HepG2 (cell line): ENCODE measurements around the gene PCDHGA11. TPM values are rescaled to one million over a fixed set of nuclear protein-coding genes. Genes with fewer than 3 reads are reported as not detected.

Source experiments
- ATAC-seq: fragments of 200-7000 bp; cut with Tn5 transposase; 3 replicates; pipeline ENCODE4 v1.9.1; 2020; ENCODE audit warnings: mild to moderate bottlenecking, moderate library complexity
- BruUV-seq: library from RNA; stranded (reverse); fragments of 400-500 nt; replicated peaks from 2 replicates; lab custom pipeline; 2021; lab: Mats Ljungman, UMichigan
- CTCF ChIA-PET: fragments of 300-600 bp; formaldehyde crosslinking; extraction: SDS; loops from one replicate; lab custom pipeline; 2021; ENCODE audit warnings: low total read pairs, inconsistent platforms, low intra/inter-chr PET ratio; lab: Yijun Ruan, JAX
- POLR2A ChIA-PET: fragments of 350-600 bp; sonication (Branson Sonifier 250); formaldehyde crosslinking; loops from one replicate; lab custom pipeline; 2020; ENCODE audit warnings: antibody characterized with exemption, inconsistent platforms; lab: Yijun Ruan, JAX
- DNase-seq: peaks from one replicate; pipeline ENCODE4 v3.0.0-alpha.2; 2015; ENCODE audit warnings: low spot score
- FAIRE-seq: peaks from 3 replicates; lab custom pipeline; 2011; peaks lifted over from hg19 to GRCh38; lab: Jason Lieb, UNC
- H2AFZ ChIP-seq: one replicate; pipeline ENCODE4 v1.6.1; 2011; ENCODE audit warnings: low read length, inconsistent platforms
- H3K27ac ChIP-seq: fragments of 300-600 bp; 3 replicates; pipeline ENCODE4 v1.8.0; 2011; ENCODE audit warnings: mixed run types, mild to moderate bottlenecking, mixed read lengths, low read length, inconsistent platforms; ENCODE audit not compliant: insufficient read depth; ENCODE audit errors: extremely low read length
- H3K27me3 ChIP-seq, 2 experiments: fragments of 200-600 bp in 1 of 2; 2 replicates in 1 of 2; 3 replicates in 1 of 2; pipeline versions ENCODE4 v1.6.0 to v1.8.0; 2011; ENCODE audit warnings: low read length in 2 of 2, mild to moderate bottlenecking in 2 of 2, moderate library complexity in 2 of 2, inconsistent platforms in 1 of 2; ENCODE audit not compliant: insufficient read depth in 2 of 2, control insufficient read depth in 1 of 2
- H3K36me3 ChIP-seq, 2 experiments: fragments of 200-600 bp in 1 of 2; replicated peaks in 1 of 2; 2 replicates in 1 of 2; 3 replicates in 1 of 2; pipeline versions ENCODE4 v1.5.1 to v1.8.0; 2011; ENCODE audit warnings: low read length in 2 of 2, inconsistent platforms in 1 of 2; ENCODE audit not compliant: insufficient read depth in 2 of 2, control insufficient read depth in 1 of 2
- H3K4me1 ChIP-seq: 2 replicates; pipeline ENCODE4 v1.5.1; 2012; ENCODE audit warnings: low read length, inconsistent platforms; ENCODE audit not compliant: insufficient read depth
- H3K4me2 ChIP-seq: 2 replicates; pipeline ENCODE4 v1.6.0; 2011; ENCODE audit warnings: low read depth, low read length, inconsistent platforms
- H3K4me3 ChIP-seq, 3 experiments: fragments of 200-600 bp in 1 of 3; sonication (generic), shearing (Covaris generic) in 1 of 3; replicated peaks in 1 of 3; 2 replicates each; pipeline ENCODE4 v1.5.1; 2011 to 2016; ENCODE audit warnings: low read length in 3 of 3, inconsistent platforms in 2 of 3, low read depth in 2 of 3, mild to moderate bottlenecking in 2 of 3, control low read depth in 1 of 3, mixed read lengths in 1 of 3; ENCODE audit not compliant: insufficient read depth in 1 of 3
- H3K79me2 ChIP-seq: one replicate; pipeline ENCODE4 v1.6.1; 2011; ENCODE audit warnings: low read length, inconsistent platforms; ENCODE audit not compliant: insufficient read depth
- H3K9ac ChIP-seq: 2 replicates; pipeline ENCODE4 v1.6.0; 2011; ENCODE audit warnings: mild to moderate bottlenecking, low read depth, low read length, inconsistent platforms; ENCODE audit not compliant: insufficient read depth
- H3K9me3 ChIP-seq: 2 replicates; pipeline ENCODE4 v1.5.1; 2012; ENCODE audit warnings: mild to moderate bottlenecking, low read length
- H4K20me1 ChIP-seq: 2 replicates; pipeline ENCODE4 v1.6.0; 2011; ENCODE audit warnings: inconsistent platforms, mild to moderate bottlenecking, low read length, moderate library complexity; ENCODE audit not compliant: insufficient read depth
- MAF1 ChIP-seq: sonication (generic); formaldehyde crosslinking; IDR thresholded peaks from 2 replicates; pipeline ENCODE4 v1.5.0; 2020; ENCODE audit warnings: missing genetic modification reagents, borderline replicate concordance
- MLLT10 ChIP-seq: sonication (generic); formaldehyde crosslinking; IDR thresholded peaks from 2 replicates; pipeline ENCODE4 v1.4.0; 2020; ENCODE audit warnings: missing genetic modification reagents
- MTF1 ChIP-seq: sonication (generic); formaldehyde crosslinking; IDR thresholded peaks from 2 replicates; pipeline ENCODE4 v1.5.0; 2020; ENCODE audit warnings: missing genetic modification reagents
- ZFP82 ChIP-seq: sonication (generic); formaldehyde crosslinking; IDR thresholded peaks from 2 replicates; pipeline ENCODE4 v1.5.1; 2020; ENCODE audit warnings: mild to moderate bottlenecking, missing genetic modification reagents, borderline replicate concordance
- ZNF101 ChIP-seq: sonication (generic); formaldehyde crosslinking; IDR thresholded peaks from 2 replicates; pipeline ENCODE4 v1.4.0; 2020; ENCODE audit warnings: mild to moderate bottlenecking, low read depth, missing genetic modification reagents, borderline replicate concordance
- ZNF121 ChIP-seq: sonication (generic); formaldehyde crosslinking; IDR thresholded peaks from 2 replicates; pipeline ENCODE4 v1.5.0; 2020; ENCODE audit warnings: mild to moderate bottlenecking, missing genetic modification reagents
- ZNF563 ChIP-seq: sonication (generic); formaldehyde crosslinking; IDR thresholded peaks from 2 replicates; pipeline ENCODE4 v1.8.0; 2022; ENCODE audit warnings: mild to moderate bottlenecking, moderate library complexity, missing genetic modification reagents
- ZNF616 ChIP-seq: sonication (generic); formaldehyde crosslinking; IDR thresholded peaks from 2 replicates; pipeline ENCODE4 v1.5.0; 2020; ENCODE audit warnings: low read depth, mild to moderate bottlenecking, missing genetic modification reagents
- ZNF839 ChIP-seq: sonication (generic); formaldehyde crosslinking; IDR thresholded peaks from 2 replicates; pipeline ENCODE4 v1.4.0; 2020; ENCODE audit warnings: missing genetic modification reagents, mild to moderate bottlenecking, borderline replicate concordance
- WGBS: methylation state at CpG from one replicate; pipeline ENCODE4 v1.1.6; 2017; ENCODE audit warnings: low lambda C conversion rate; 5-methylcytosine and 5-hydroxymethylcytosine counted together
- in situ Hi-C: cut with HindIII; loops from 2 replicates; pipeline ENCODE4 v1.10.0; 2017; ENCODE audit warnings: low pct_unique_long_range_greater_than_20kb; ENCODE audit not compliant: extremely low pct_ligation_motif_present
- intact Hi-C: fragments of 100-400 bp; cut with micrococcal nuclease; formaldehyde crosslinking; loops from one replicate; pipeline ENCODE4 v1.10.0; 2022; ENCODE audit not compliant: unreplicated experiment
- polyA plus RNA-seq, 8 experiments: library from polyadenylated mRNA; depleted of rRNA in 3 of 8; stranded (reverse) in 7 of 8; unstranded in 1 of 8; fragments of >200 nt; fragmentation: Illumina TruSeq in 4 of 8; extraction: Trizol in 4 of 8; gene quantifications; 2 replicates each; pipeline versions ENCODE4 v1.2.1 to v1.2.3, GENCODE V29; 2011 to 2016; ENCODE audit warnings: low read depth in 4 of 8, missing spikeins in 1 of 8, mixed read lengths in 1 of 8; ENCODE audit not compliant: insufficient read depth in 1 of 8
- total RNA-seq, 5 experiments: library from RNA; depleted of rRNA; stranded (reverse); fragments of >200 nt; fragmentation: Illumina TruSeq; extraction: Trizol; gene quantifications; 2 replicates each; pipeline ENCODE4 v1.2.3, GENCODE V29; 2016; ENCODE audit warnings: low read depth in 1 of 5
- TF ChIP-seq, protein P1 (sequence below): sonication (generic); formaldehyde crosslinking; IDR thresholded peaks from 2 replicates; pipeline ENCODE4 v1.8.1; 2023; ENCODE audit warnings: missing genetic modification reagents, inconsistent platforms, borderline replicate concordance
- TF ChIP-seq, protein P2 (sequence below): sonication (generic); formaldehyde crosslinking; IDR thresholded peaks from 2 replicates; pipeline ENCODE4 v1.4.0; 2020; ENCODE audit warnings: mild to moderate bottlenecking, missing genetic modification reagents, borderline replicate concordance
- TF ChIP-seq, protein P3 (sequence below): fragments of 450-650 bp; IDR thresholded peaks from 2 replicates; pipeline ENCODE4 v1.6.1; 2016
- TF ChIP-seq, protein P4 (sequence below): sonication (generic); formaldehyde crosslinking; conservative IDR thresholded peaks from 2 replicates; pipeline ENCODE4 v1.4.0; 2020; ENCODE audit warnings: missing genetic modification reagents

PCDHGA11 gene
- total and polyA plus RNA-seq, 2 of the 13 experiments (the other 11 are each of a cell fraction or from before 2014, with no cell fraction given), result 0.04 to 0.24 TPM

DNA sequence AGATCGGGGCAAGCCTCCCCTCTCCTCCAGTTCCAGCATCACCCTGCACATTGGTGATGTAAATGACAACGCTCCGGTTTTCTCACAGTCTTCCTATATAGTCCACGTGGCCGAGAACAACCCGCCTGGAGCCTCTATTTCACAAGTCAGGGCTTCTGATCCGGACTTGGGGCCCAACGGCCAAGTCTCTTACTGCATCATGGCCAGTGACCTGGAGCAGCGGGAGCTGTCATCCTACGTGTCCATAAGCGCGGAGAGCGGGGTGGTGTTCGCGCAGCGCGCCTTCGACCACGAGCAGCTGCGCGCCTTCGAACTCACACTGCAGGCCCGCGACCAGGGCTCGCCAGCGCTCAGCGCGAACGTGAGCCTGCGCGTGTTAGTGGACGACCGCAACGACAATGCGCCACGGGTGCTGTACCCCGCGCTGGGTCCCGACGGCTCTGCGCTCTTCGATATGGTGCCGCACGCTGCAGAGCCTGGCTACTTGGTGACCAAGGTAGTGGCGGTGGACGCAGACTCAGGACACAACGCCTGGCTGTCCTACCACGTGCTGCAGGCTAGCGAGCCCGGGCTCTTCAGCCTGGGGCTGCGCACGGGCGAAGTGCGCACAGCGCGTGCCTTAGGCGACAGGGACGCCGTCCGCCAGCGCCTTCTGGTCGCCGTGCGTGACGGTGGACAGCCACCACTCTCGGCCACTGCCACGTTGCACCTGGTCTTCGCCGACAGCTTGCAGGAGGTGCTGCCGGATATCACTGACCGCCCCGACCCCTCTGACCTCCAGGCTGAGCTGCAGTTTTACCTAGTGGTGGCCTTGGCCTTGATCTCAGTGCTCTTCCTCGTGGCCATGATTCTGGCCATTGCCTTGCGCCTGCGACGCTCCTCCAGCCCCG is 31.5 kb upstream of the PCDHGA11 start:
- no peak for DNase-seq
- Histone ChIP-seq H3K9ac (no peak overlapping the region), H3K36me3 (no peaks in the 10 kb centered on the region), H3K9me3 (peaks cover 33% of the 10 kb centered on the region), H4K20me1 (no peaks in the 10 kb centered on the region), H3K4me2 (no peak overlapping the region), H3K4me3 (no peak overlapping the region), H3K27ac (no peak overlapping the region), H3K4me1 (peaks cover 5% of the 10 kb centered on the region; the same call in 1 of the 2 replicates), H3K79me2 (no peaks in the 10 kb centered on the region), H2AFZ (no peak overlapping the region), H3K27me3 (no peaks in the 10 kb centered on the region)
- no peak for FAIRE-seq
- no TSS peak for BruUV-seq
- WGBS, result 92% methylated on average over 53 of the region's 77 CpGs
- no peak for ATAC-seq
- intact Hi-C loops (no loop called here), in situ Hi-C loops (no loop called here)
- CTCF ChIA-PET, result no interaction called here
- POLR2A ChIA-PET, result no interaction called here
- TF ChIP-seq, protein P1, sequence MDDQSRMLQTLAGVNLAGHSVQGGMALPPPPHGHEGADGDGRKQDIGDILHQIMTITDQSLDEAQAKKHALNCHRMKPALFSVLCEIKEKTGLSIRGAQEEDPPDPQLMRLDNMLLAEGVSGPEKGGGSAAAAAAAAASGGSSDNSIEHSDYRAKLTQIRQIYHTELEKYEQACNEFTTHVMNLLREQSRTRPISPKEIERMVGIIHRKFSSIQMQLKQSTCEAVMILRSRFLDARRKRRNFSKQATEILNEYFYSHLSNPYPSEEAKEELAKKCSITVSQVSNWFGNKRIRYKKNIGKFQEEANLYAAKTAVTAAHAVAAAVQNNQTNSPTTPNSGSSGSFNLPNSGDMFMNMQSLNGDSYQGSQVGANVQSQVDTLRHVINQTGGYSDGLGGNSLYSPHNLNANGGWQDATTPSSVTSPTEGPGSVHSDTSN (CRISPR knock-in tag), result no peak
- TF ChIP-seq MAF1 (CRISPR knock-in tag), result no peak
- TF ChIP-seq ZNF839 (CRISPR knock-in tag), result no peak
- TF ChIP-seq ZNF121 (CRISPR knock-in tag), result no peak
- TF ChIP-seq ZNF101, result no peak
- no peak for TF ChIP-seq ZNF563 (CRISPR knock-in tag)
- TF ChIP-seq, protein P2, sequence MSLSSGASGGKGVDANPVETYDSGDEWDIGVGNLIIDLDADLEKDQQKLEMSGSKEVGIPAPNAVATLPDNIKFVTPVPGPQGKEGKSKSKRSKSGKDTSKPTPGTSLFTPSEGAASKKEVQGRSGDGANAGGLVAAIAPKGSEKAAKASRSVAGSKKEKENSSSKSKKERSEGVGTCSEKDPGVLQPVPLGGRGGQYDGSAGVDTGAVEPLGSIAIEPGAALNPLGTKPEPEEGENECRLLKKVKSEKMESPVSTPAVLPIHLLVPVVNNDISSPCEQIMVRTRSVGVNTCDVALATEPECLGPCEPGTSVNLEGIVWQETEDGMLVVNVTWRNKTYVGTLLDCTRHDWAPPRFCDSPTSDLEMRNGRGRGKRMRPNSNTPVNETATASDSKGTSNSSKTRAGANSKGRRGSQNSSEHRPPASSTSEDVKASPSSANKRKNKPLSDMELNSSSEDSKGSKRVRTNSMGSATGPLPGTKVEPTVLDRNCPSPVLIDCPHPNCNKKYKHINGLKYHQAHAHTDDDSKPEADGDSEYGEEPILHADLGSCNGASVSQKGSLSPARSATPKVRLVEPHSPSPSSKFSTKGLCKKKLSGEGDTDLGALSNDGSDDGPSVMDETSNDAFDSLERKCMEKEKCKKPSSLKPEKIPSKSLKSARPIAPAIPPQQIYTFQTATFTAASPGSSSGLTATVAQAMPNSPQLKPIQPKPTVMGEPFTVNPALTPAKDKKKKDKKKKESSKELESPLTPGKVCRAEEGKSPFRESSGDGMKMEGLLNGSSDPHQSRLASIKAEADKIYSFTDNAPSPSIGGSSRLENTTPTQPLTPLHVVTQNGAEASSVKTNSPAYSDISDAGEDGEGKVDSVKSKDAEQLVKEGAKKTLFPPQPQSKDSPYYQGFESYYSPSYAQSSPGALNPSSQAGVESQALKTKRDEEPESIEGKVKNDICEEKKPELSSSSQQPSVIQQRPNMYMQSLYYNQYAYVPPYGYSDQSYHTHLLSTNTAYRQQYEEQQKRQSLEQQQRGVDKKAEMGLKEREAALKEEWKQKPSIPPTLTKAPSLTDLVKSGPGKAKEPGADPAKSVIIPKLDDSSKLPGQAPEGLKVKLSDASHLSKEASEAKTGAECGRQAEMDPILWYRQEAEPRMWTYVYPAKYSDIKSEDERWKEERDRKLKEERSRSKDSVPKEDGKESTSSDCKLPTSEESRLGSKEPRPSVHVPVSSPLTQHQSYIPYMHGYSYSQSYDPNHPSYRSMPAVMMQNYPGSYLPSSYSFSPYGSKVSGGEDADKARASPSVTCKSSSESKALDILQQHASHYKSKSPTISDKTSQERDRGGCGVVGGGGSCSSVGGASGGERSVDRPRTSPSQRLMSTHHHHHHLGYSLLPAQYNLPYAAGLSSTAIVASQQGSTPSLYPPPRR (CRISPR knock-in tag), result no peak
- TF ChIP-seq, protein P3, sequence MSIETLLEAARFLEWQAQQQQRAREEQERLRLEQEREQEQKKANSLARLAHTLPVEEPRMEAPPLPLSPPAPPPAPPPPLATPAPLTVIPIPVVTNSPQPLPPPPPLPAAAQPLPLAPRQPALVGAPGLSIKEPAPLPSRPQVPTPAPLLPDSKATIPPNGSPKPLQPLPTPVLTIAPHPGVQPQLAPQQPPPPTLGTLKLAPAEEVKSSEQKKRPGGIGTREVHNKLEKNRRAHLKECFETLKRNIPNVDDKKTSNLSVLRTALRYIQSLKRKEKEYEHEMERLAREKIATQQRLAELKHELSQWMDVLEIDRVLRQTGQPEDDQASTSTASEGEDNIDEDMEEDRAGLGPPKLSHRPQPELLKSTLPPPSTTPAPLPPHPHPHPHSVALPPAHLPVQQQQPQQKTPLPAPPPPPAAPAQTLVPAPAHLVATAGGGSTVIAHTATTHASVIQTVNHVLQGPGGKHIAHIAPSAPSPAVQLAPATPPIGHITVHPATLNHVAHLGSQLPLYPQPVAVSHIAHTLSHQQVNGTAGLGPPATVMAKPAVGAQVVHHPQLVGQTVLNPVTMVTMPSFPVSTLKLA, result no peak
- TF ChIP-seq, protein P4, sequence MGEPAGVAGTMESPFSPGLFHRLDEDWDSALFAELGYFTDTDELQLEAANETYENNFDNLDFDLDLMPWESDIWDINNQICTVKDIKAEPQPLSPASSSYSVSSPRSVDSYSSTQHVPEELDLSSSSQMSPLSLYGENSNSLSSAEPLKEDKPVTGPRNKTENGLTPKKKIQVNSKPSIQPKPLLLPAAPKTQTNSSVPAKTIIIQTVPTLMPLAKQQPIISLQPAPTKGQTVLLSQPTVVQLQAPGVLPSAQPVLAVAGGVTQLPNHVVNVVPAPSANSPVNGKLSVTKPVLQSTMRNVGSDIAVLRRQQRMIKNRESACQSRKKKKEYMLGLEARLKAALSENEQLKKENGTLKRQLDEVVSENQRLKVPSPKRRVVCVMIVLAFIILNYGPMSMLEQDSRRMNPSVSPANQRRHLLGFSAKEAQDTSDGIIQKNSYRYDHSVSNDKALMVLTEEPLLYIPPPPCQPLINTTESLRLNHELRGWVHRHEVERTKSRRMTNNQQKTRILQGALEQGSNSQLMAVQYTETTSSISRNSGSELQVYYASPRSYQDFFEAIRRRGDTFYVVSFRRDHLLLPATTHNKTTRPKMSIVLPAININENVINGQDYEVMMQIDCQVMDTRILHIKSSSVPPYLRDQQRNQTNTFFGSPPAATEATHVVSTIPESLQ (CRISPR knock-in tag), result no peak
- TF ChIP-seq ZFP82 (CRISPR knock-in tag), result no peak
- no peak for TF ChIP-seq ZNF616 (CRISPR knock-in tag)
- TF ChIP-seq MLLT10 (CRISPR knock-in tag), result no peak
- TF ChIP-seq MTF1 (CRISPR knock-in tag), result no peak
